ENCODE data around the gene NLRP4. TPM values are rescaled to one million over a fixed set of nuclear protein-coding genes. Genes with fewer than 3 reads are reported as not detected.

Gene NLRP4
- total and polyA plus RNA-seq, 2 of the 4 experiments (the other 2 are of a cell fraction): not detected

- Histone ChIP-seq H4K91ac (ENCODE audit: insufficient read depth, low read depth, low read length) (no peak overlapping the region), H3K56ac (ENCODE audit: extremely low read depth, insufficient read depth, low read length) (no peak overlapping the region), H3K27ac (ENCODE audit: insufficient read depth, low read length) (no peak overlapping the region), H3K36me3 (ENCODE audit: control insufficient read depth, insufficient read depth, low read length) (no peaks in the 10 kb centered on the region), H3K27me3 (ENCODE audit: control insufficient read depth, insufficient read depth, low read length) (no peaks in the 10 kb centered on the region), H3K4me1 (ENCODE audit: control insufficient read depth, insufficient read depth, low read length) (no peaks in the 10 kb centered on the region), H2AK5ac (ENCODE audit: low read depth, low read length) (no peak overlapping the region), H4K20me1 (ENCODE audit: insufficient read depth, low read length) (no peaks in the 10 kb centered on the region), H2BK5ac (ENCODE audit: low read depth, low read length, poor library complexity, severe bottlenecking) (no peak overlapping the region), H3K4ac (ENCODE audit: low read depth, low read length) (no peak overlapping the region), H2BK120ac (ENCODE audit: low read depth, low read length) (no peak overlapping the region), H3K4me2 (ENCODE audit: low read depth, low read length) (no peak overlapping the region), H2BK15ac (ENCODE audit: low read depth, low read length) (no peak overlapping the region), H2BK20ac (ENCODE audit: low read depth, low read length) (no peak overlapping the region), H3K23ac (ENCODE audit: low read depth, low read length) (no peak overlapping the region), H3K9me3 (ENCODE audit: control insufficient read depth, insufficient read depth, low read length) (peaks cover 31% of the 10 kb centered on the region), H3K4me3 (ENCODE audit: insufficient read depth, low read depth, low read length) (no peak overlapping the region), H4K8ac (ENCODE audit: low read depth in 2 of 2, low read length in 2 of 2) (no peak overlapping the region), H3K9ac (ENCODE audit: low read depth, low read length) (no peak overlapping the region), H2AFZ (replicated peaks; ENCODE audit: low read length, poor library complexity) (no peak overlapping the region), H3K9me1 (ENCODE audit: insufficient read depth, low read length) (no peaks in the 10 kb centered on the region), H4K5ac (ENCODE audit: low read depth, low read length) (no peak overlapping the region), H3K79me1 (ENCODE audit: low read depth in 1 of 2, low read length in 2 of 2) (no peaks in the 10 kb centered on the region), H2AK9ac (replicated peaks; ENCODE audit: low read depth, low read length, poor library complexity) (no peak overlapping the region), H3K14ac (replicated peaks; ENCODE audit: low read depth, low read length) (no peak overlapping the region), H3K18ac (ENCODE audit: low read depth, low read length) (no peak overlapping the region)
- no peak for ATAC-seq (ENCODE audit: low read depth)
- intact Hi-C loops (cut with micrococcal nuclease): no loop called here
- dilution Hi-C loops (cut with HindIII; ENCODE audit: low sequenced_read_pairs, unreplicated experiment): no loop called here
- no TSS peak for BruUV-seq (replicated peaks)
- no peak for TF ChIP-seq MAFK (IDR thresholded peaks at IDR 0.05; ENCODE audit: low read depth, low read length)
- no peak for TF ChIP-seq BHLHE40 (IDR thresholded peaks at IDR 0.05; ENCODE audit: low read depth, low read length)
- TF ChIP-seq ELK1 (IDR thresholded peaks at IDR 0.05; ENCODE audit: borderline replicate concordance, low read depth, low read length): no peak
- no peak for TF ChIP-seq CTCF (conservative IDR thresholded peaks at IDR 0.05; ENCODE audit: low read depth, low read length)
- TF ChIP-seq NFE2L2 (IDR thresholded peaks at IDR 0.05; ENCODE audit: low read depth, low read length): no peak
- no peak for TF ChIP-seq RAD21 (IDR thresholded peaks at IDR 0.05; ENCODE audit: low read length)
- TF ChIP-seq MAZ (IDR thresholded peaks at IDR 0.05; ENCODE audit: borderline replicate concordance, low read depth, low read length): no peak
- no peak for TF ChIP-seq MXI1 (IDR thresholded peaks at IDR 0.05; ENCODE audit: borderline replicate concordance, low read depth, low read length)
- TF ChIP-seq USF2 (IDR thresholded peaks at IDR 0.05; ENCODE audit: low read depth, low read length): no peak
- TF ChIP-seq CEBPB (IDR thresholded peaks at IDR 0.05; ENCODE audit: low read depth, low read length): no peak
- TF ChIP-seq RCOR1 (IDR thresholded peaks at IDR 0.05; ENCODE audit: insufficient replicate concordance, low read length): no peak
- TF ChIP-seq FOS (IDR thresholded peaks at IDR 0.05; ENCODE audit: low read depth, low read length): no peak
- TF ChIP-seq SMC3 (IDR thresholded peaks at IDR 0.05; ENCODE audit: low read depth, low read length): no peak
- TF ChIP-seq POLR2A (IDR thresholded peaks at IDR 0.05; ENCODE audit: low read depth, low read length): no peak
- no peak for TF ChIP-seq RFX5 (IDR thresholded peaks at IDR 0.05; ENCODE audit: low read depth, low read length)
- no peak for TF ChIP-seq CHD1 (IDR thresholded peaks at IDR 0.05; ENCODE audit: low read depth, low read length)
- WGBS, 2 experiments (ENCODE audit: extremely low coverage in 2 of 2, insufficient read length in 1 of 2): no CpG with 5 or more reads among the region's 8 CpGs
- in situ Hi-C loops (cut with MboI; ENCODE audit: low sequenced_read_pairs): no loop called here
- no peak for DNase-seq
- CTCF ChIA-PET: no interaction called here
- POLR2A ChIA-PET (ENCODE audit: unreplicated experiment): no interaction called here
These were observed 91.7 kb downstream of the NLRP4 start for GRCh38 chr19:55927991-55928390.
